PFSK-1 (cell line): Measurements from ENCODE around the gene NT5C. TPM values are rescaled to one million over a fixed set of nuclear protein-coding genes. Genes with fewer than 3 reads are reported as not detected.
A peak's percentile ranks its signal among the peaks of the same experiment; 100 is the strongest.

Experiments used
- FOXP2 ChIP-seq: optimal IDR thresholded peaks from 2 replicates; pipeline ENCODE3; 2011; ENCODE audit warnings: borderline replicate concordance, control low read depth, inconsistent platforms; ENCODE audit not compliant: insufficient read depth; ENCODE audit errors: extremely low read length, extremely low read depth
- POLR2AphosphoS5 ChIP-seq: IDR thresholded peaks from 2 replicates; pipeline ENCODE4 v1.6.1; 2012; ENCODE audit warnings: low read depth, mild to moderate bottlenecking, control low read depth, low read length, moderate library complexity
- REST ChIP-seq, 2 experiments: IDR thresholded peaks; 2 replicates each; pipeline versions ENCODE4 v1.6.1 to v1.8.0; 2011 to 2012; ENCODE audit warnings: low read depth in 2 of 2, low read length in 2 of 2, control low read depth in 1 of 2, inconsistent platforms in 1 of 2, mild to moderate bottlenecking in 1 of 2, moderate library complexity in 1 of 2; ENCODE audit not compliant: insufficient read depth in 1 of 2
- SIN3A ChIP-seq: IDR thresholded peaks from 2 replicates; pipeline ENCODE4 v1.6.1; 2012; ENCODE audit warnings: mild to moderate bottlenecking, low read length, moderate library complexity, borderline replicate concordance; ENCODE audit not compliant: insufficient read depth
- TAF1 ChIP-seq: IDR thresholded peaks from 2 replicates; pipeline ENCODE4 v1.6.1; 2012; ENCODE audit warnings: low read length, control low read depth, borderline replicate concordance; ENCODE audit not compliant: insufficient read depth
- polyA plus RNA-seq: library from polyadenylated mRNA; unstranded; fragments of >200 nt; gene quantifications from one replicate; pipeline ENCODE4 v1.2.1, GENCODE V29; 2012; ENCODE audit warnings: low read depth, missing spikeins; ENCODE audit not compliant: insufficient read length

The NT5C gene
- polyA plus RNA-seq: 81.4 TPM

GRCh38 chr17:75131278-75132017 is at the start of gene NT5C:
TSS of gene NT5C (minus strand) at chr17:75131742. CDS start at chr17:75131707, 35 bp downstream.
- peak; percentile 91 for TF ChIP-seq POLR2AphosphoS5
- no peak for TF ChIP-seq REST (IDR thresholded peaks at IDR 0.05; ENCODE audit: insufficient read depth in 1 of 2, low read depth in 2 of 2, low read length in 2 of 2)
- peak; percentile 88 for TF ChIP-seq FOXP2
- TF ChIP-seq SIN3A: peak; percentile 83; the same call in 1 of the 2 replicates
- peak; percentile 88 for TF ChIP-seq TAF1

GRCh38 chr17:75181110-75181509 is 49.6 kb upstream of the NT5C start:
- no peak for TF ChIP-seq REST (IDR thresholded peaks at IDR 0.05; ENCODE audit: insufficient read depth in 1 of 2, low read depth in 2 of 2, low read length in 2 of 2)
- TF ChIP-seq POLR2AphosphoS5: no peak
- no peak for TF ChIP-seq SIN3A
- no peak for TF ChIP-seq FOXP2
- no peak for TF ChIP-seq TAF1

- TF ChIP-seq REST (IDR thresholded peaks at IDR 0.05; ENCODE audit: insufficient read depth in 1 of 2, low read depth in 2 of 2, low read length in 2 of 2) (no peak), SIN3A (no peak), TAF1 (no peak), FOXP2 (no peak), POLR2AphosphoS5 (no peak)
Measured at GRCh38 chr17:75178453-75178852, 46.9 kb upstream of the NT5C start.

- TF ChIP-seq FOXP2 (no peak), POLR2AphosphoS5 (no peak), REST (IDR thresholded peaks at IDR 0.05; ENCODE audit: insufficient read depth in 1 of 2, low read depth in 2 of 2, low read length in 2 of 2) (no peak), TAF1 (no peak), SIN3A (no peak)
Measured at GRCh38 chr17:75176625-75177024, 45.1 kb upstream of the NT5C start.

- TF ChIP-seq SIN3A: no peak
- no peak for TF ChIP-seq TAF1
- TF ChIP-seq POLR2AphosphoS5: no peak
- no peak for TF ChIP-seq FOXP2
- no peak for TF ChIP-seq REST (IDR thresholded peaks at IDR 0.05; ENCODE audit: insufficient read depth in 1 of 2, low read depth in 2 of 2, low read length in 2 of 2)
Measured at GRCh38 chr17:75174996-75175395, 43.5 kb upstream of the NT5C start.
